ENCODE measurements around the gene TMEM80. TPM values are rescaled to one million over a fixed set of nuclear protein-coding genes. Genes with fewer than 3 reads are reported as not detected.
"Not testable (repeated sequence)": the region's sequence is repeated elsewhere in the genome, so short reads cannot be mapped to it uniquely, and the experiment has no call there.

Gene TMEM80
- total RNA-seq, 4 donors from 2014 or later = 57.3 to 103 (median 67.7) TPM

DNA sequence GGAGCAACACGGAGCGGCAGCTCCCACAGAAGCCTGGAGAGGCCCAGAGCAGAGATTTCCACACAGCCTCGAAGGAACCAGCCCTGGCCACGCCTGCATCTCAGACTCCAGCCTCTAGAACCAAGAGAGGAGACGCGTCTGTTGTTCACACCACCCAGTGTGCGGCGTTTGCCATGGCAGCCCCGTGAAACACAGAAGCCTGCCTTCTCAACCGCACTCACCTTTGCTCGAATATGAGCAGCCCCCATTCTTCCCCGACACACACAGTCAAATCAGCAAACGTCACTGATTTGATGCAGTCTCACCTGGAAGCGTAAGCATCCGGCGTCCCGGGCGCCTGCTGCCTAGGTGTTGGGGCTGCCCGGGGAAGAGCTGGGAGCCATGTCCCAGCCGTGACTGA is 37.5 kb downstream of the TMEM80 start:
- WGBS, 2 donors = 75 to 82% methylated on average over 12 to 20 of the region's 20 CpGs
- Histone ChIP-seq H3K27me3 (no peaks in the 10 kb centered on the region), H3K4me1 (peaks cover 0 to 5% of the 10 kb centered on the region in 2 donors), H3K9me3 (no peaks in the 10 kb centered on the region), H3K36me3 (no peaks in the 10 kb centered on the region), H3K27ac (no peak overlapping the region), H3K4me3 (replicated peaks in 1 of 3) (no peak overlapping the region)
- TF ChIP-seq, protein P1, sequence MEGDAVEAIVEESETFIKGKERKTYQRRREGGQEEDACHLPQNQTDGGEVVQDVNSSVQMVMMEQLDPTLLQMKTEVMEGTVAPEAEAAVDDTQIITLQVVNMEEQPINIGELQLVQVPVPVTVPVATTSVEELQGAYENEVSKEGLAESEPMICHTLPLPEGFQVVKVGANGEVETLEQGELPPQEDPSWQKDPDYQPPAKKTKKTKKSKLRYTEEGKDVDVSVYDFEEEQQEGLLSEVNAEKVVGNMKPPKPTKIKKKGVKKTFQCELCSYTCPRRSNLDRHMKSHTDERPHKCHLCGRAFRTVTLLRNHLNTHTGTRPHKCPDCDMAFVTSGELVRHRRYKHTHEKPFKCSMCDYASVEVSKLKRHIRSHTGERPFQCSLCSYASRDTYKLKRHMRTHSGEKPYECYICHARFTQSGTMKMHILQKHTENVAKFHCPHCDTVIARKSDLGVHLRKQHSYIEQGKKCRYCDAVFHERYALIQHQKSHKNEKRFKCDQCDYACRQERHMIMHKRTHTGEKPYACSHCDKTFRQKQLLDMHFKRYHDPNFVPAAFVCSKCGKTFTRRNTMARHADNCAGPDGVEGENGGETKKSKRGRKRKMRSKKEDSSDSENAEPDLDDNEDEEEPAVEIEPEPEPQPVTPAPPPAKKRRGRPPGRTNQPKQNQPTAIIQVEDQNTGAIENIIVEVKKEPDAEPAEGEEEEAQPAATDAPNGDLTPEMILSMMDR (IDR thresholded peaks at IDR 0.05) = no peak
- TF ChIP-seq POLR2A (IDR thresholded peaks at IDR 0.05) = no peak
- intact Hi-C loops (cut with DNase I) = no loop called here
- no peak for DNase-seq

DNA sequence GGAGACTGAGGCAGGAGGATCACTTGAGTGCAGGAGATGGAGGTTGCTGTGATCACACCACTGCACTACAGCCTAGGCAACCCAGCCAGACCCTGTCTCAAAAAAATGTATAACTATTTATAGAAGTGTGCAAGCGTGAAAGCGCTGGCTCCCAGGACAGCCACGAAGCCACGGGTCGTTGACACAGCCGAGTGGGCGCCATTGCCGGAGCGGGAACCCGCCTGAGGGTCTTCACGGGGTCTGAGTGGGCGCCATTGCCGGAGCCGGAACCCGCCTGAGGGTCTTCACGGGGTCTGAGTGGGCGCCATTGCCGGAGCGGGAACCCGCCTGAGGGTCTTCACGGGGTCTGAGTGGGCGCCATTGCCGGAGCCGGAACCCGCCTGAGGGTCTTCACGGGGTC is 38.9 kb downstream of the TMEM80 start:
- H3K36me3 ChIP-seq; DNase-seq; H3K27ac ChIP-seq; H3K27me3 ChIP-seq; H3K9me3 ChIP-seq; intact Hi-C loops (cut with DNase I); H3K4me3 ChIP-seq (replicated peaks in 1 of 3); H3K4me1 ChIP-seq: not testable (repeated sequence)
- 88 to 89% methylated on average over 3 to 13 of the region's 26 CpGs for WGBS, 2 donors

DNA sequence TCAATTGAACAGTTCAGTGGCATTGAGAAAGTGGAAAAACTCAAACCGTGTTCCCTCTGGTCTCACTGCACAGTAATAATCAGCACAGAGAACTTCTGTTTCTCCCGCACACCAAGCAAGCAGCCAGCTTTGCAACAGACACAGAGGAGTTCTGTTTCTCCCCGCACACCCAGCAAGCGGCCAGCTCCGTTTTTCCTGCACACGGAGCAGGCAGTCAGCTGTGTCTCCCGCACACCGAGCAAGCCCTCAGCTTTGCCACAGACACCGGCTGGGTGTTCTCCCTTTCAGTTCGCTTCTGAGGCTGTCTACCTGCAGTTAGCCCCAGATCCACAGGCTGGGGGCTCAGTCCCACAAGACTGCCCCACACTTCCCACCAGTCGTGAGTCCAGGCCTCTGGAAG is 41.8 kb downstream of the TMEM80 start:
- no peak for DNase-seq
- 35 to 40% methylated on average over 7 to 11 of the region's 11 CpGs for WGBS, 2 donors
- TF ChIP-seq, protein P1 (IDR thresholded peaks at IDR 0.05) = no peak
- TF ChIP-seq POLR2A (IDR thresholded peaks at IDR 0.05) = no peak
- H3K9me3 ChIP-seq = no peaks in the 10 kb centered on the region
- no peaks in the 10 kb centered on the region for H3K27me3 ChIP-seq
- no peak overlapping the region for H3K4me3 ChIP-seq (replicated peaks in 1 of 3)
- H3K4me1 ChIP-seq = no peaks in the 10 kb centered on the region
- intact Hi-C loops (cut with DNase I) = no loop called here
- H3K36me3 ChIP-seq = no peaks in the 10 kb centered on the region
- H3K27ac ChIP-seq = no peak overlapping the region

DNA sequence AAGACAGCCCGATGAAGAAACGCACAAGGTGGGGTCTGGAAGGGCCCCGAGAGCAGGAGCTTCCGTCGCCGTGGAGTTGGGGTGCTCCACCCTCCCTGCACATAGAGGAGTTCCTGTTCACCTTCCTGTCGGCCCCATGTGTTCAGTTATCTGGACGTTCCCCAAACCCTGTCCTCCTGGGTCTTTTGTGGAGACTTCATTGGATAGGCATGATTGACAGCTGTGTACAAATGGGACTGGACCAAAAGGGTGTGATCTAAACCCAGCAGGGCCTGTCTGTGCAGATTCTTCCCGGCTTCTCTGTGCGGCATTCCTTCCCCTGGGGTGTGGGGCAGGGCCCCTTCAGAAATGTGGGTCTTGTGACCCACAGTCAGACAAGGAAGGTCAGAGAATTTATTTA is 42.3 kb downstream of the TMEM80 start:
- intact Hi-C loops (cut with DNase I); H3K36me3 ChIP-seq; H3K9me3 ChIP-seq; DNase-seq; H3K4me1 ChIP-seq; H3K4me3 ChIP-seq (replicated peaks in 1 of 3); H3K27me3 ChIP-seq; H3K27ac ChIP-seq: not testable (repeated sequence)
- 48 to 61% methylated on average over 10 of the region's 10 CpGs for WGBS, 2 donors

DNA sequence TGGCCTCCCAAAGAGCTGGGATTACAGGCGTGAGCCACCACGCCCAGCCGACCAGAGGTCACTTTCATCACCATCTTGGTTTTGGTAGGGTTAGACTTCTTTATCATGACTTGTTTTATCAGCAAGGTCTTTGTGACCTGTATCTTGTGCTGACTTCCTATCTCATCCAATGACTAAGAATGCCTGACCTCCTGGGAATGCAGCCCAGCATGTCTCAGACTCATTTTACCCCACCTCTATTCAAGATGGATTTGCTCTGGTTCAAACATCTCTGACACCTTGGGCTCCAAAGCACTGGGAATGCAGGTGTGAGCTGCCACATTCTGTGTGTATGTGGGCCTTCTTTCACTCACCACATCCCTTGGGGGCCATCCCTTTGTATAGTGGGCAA is 46.5 kb downstream of the TMEM80 start:
- H3K4me1 ChIP-seq = peaks cover 7 to 9% of the 10 kb centered on the region in 2 donors
- H3K36me3 ChIP-seq = no peaks in the 10 kb centered on the region
- no peak overlapping the region for H3K4me3 ChIP-seq (replicated peaks in 1 of 3)
- no peak for TF ChIP-seq POLR2A (IDR thresholded peaks at IDR 0.05)
- TF ChIP-seq, protein P1 (IDR thresholded peaks at IDR 0.05) = no peak
- no peaks in the 10 kb centered on the region for H3K9me3 ChIP-seq
- intact Hi-C loops (cut with DNase I) = no loop called here
- H3K27ac ChIP-seq = no peak overlapping the region
- DNase-seq = no peak
- 90 to 92% methylated on average over 3 of the region's 3 CpGs for WGBS, 2 donors
- H3K27me3 ChIP-seq = no peaks in the 10 kb centered on the region

DNA sequence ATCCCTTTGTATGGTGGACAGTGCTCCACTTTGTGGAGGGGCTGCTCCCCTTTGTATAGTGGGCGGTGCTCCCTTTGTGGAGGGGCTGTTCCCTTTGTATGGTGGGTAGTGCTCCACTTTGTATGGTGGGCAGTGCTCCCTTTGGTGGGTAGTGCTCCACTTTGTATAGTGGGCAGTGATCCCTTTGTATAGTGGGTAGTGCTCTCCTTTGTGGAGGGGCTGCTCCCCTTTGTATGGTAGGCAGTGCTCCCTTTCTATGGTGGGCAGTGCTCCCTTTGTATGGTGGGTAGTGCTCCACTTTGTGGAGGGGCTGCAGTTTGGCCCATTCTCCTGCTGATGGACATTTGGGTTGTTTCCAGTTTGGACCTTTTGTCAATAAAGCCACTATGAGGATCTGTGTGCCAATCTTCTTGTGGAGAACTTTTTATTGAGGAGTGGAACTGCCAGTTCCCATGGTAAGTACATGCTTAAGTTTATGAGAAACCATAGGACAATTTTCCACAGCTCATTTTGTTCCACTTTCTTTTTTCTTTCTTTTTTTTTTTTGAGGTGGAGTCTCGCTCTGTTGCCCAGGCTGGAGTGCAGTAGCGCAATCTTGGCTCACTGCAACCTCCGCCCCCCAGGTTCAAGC is 47.1 kb downstream of the TMEM80 start:
- intact Hi-C loops (cut with DNase I) = no loop called here
- H3K27me3 ChIP-seq = no peaks in the 10 kb centered on the region
- DNase-seq = no peak
- H3K4me1 ChIP-seq = peaks cover 7 to 9% of the 10 kb centered on the region in 2 donors
- H3K27ac ChIP-seq = no peak overlapping the region
- H3K9me3 ChIP-seq = no peaks in the 10 kb centered on the region
- no peak overlapping the region for H3K4me3 ChIP-seq (replicated peaks in 1 of 3)
- 86 to 92% methylated on average over 4 of the region's 4 CpGs for WGBS, 2 donors
- no peaks in the 10 kb centered on the region for H3K36me3 ChIP-seq
- TF ChIP-seq, protein P1 (IDR thresholded peaks at IDR 0.05) = no peak
- no peak for TF ChIP-seq POLR2A (IDR thresholded peaks at IDR 0.05)
